GM21619 (cell line): ENCODE data around the gene PRDM5.

ENCODE experiments used
- ATAC-seq: cut with Tn5 transposase; IDR thresholded peaks from one replicate; pipeline ENCODE4 v1.9.1; 2021; ENCODE audit not compliant: unreplicated experiment

Gene PRDM5

GRCh38 chr4:120857312-120857711 is 65.2 kb downstream of the PRDM5 start:
- no peak for ATAC-seq

- ATAC-seq = no peak
Observed at GRCh38 chr4:120856294-120856693, 66.2 kb downstream of the PRDM5 start.

DNA sequence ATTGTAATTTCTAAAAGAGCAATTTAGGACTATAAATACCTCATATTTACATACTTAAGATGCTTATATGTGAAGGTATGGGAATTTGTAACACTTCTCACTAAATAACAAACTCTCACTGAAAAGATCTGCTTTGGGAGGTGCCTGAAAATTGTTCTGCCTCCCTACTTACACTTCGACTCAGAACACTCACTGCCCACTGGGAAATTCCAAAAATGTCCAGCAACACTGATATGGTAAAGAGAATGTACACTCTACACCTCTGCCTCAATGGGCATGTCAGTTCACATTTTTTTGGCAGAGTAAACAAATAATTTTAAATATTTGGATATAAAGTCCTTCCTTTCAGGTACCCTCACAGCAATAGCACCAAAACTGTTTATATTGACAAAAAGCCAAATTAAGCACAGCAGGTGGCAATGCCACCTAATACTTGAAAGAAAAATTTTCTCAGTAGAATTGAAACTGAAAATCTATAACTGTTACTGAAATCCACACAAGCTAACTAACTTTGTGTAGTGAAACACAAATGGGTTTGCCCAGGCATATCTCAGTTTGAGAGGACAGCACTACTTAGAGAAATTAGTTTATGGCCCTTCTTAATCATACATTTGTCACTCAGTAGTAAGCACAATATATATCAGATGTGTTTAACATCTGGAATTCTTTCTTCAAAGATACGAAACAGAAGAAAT is 67.1 kb downstream of the PRDM5 start:
- peak; percentile 93 for ATAC-seq

- no peak for ATAC-seq
Observed at GRCh38 chr4:120853161-120853935, 69.2 kb downstream of the PRDM5 start.

DNA sequence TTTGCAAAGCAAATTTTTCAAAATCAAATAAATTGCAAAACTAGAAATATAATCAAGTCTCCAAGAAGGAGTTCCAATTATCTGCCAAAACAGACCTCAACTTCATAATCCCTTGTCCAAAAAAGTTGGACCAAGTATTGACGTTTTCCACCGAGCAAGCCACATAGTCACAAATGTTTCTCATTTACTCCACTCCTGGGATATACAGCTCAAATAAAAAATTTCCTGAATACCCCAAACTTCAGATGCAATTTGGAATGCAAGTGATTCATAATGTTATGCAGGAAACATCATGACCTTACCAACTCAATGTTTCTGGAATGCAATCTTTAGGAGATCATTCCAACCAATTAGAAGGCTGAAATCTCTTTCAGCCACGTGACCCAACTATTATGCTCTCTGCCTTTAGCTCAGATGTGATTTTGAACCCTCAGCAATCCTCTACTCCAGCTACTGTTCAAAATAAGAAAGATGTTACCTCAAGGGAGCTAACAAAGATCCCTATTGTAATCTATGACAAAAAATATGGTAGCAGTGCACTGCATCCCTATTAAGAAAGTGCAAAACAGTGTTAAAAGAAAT is 72.4 kb downstream of the PRDM5 start:
- ATAC-seq = no peak

DNA sequence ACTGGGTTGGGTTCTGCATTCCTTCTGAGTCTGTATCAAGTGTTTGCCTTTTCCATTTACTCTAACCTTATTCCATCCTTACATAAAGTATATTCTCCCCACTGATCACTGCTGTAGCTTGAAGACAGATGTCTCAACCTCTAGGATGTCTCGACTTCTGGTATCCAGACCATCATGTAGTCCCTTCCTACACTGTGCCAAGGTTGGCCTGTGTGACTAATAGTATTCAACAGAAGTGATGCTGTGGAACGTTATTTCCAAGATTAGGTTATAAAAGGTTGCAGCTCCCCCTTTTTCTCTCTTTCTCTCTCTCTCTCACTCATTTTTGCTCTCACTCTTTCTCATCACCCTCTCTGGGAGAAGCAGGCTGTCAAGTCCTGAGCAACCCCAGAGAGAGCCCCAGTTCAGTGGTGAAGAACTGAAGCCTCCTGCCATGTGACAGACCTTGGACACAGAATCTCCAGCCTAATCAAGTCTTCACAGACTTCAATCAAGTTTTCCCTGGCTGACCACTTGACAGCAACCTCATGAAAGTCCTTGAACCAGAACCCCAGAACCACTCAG is 75.4 kb downstream of the PRDM5 start:
- ATAC-seq = no peak

- peak; percentile 84 for ATAC-seq
Observed at GRCh38 chr4:120844528-120844921, 78.0 kb downstream of the PRDM5 start.

GRCh38 chr4:120843849-120844527 is 78.5 kb downstream of the PRDM5 start:
- ATAC-seq = no peak

- ATAC-seq = no peak
Observed at GRCh38 chr4:120842031-120842430, 80.5 kb downstream of the PRDM5 start.

DNA sequence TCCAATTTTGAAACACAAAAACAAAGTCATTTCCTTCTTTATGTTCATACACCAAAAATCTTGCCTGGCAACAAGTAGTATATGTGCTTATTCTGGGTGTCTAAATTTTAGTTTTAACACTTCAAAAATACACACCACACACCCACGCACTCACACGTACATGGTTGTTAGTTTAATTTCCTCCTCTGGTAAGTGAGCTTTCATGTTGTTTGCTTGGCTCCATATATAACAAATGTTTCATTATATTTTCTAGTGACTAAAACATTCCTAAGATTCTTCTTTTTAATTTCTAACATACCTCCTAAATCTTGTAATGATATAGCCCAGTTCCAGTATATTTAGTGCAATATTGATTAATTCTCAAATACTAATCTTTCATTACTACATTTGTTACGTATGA is 80.9 kb downstream of the PRDM5 start:
- ATAC-seq = no peak

GRCh38 chr4:120839974-120840751 is 82.4 kb downstream of the PRDM5 start:
- ATAC-seq = no peak

DNA sequence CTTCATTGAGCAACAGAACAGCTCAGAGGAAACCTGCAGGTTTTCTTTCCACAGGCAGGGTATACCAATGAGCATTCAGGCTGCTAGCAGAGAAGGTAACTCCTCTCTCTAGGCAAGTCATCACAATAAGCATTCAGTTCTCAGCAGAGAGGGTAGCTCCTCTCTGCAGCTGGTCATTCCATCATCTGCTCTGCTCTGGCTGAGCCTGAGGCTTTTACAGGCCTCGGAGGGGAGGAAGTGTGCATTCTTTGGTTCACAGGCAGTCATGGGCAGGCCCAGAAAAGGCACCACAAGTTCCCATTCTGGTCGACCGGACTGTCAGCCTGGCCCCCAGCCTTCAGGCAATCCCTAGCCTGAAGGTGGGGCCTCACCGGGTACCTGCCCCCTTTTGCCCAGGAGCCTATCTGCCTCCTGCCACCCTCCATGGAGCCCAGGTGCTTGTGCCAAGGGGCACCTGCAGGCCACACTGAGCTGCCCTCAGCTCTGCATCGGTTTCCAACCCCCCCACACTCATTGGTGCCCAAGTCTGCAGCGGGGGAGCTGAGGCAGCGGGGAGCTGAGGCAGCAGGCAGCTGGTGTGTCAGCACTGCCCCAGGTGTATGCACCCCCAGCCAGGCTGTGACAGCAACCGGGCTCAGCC is 83.1 kb downstream of the PRDM5 start:
- no peak for ATAC-seq

DNA sequence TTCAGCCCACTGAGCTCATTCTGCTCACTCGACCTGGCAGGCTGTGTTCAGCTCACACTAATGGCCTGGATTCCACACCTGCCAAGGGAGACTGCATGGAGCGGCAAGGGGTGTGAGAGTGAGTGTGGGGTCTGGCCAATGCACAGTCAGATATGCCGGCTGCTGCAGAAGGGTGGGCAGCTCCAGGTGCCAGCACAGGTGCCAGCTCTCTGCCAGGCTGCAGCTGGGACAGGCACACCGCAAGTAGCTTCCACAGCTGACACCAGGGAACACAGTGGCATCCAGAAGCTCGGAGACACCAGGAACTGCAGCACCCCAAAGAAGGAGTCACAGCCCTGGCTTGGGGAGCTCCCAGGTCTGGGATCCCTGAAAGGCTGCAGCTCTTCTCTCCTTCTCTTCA is 83.7 kb downstream of the PRDM5 start:
- ATAC-seq = no peak

- ATAC-seq = no peak
Observed at GRCh38 chr4:120837656-120838055, 84.9 kb downstream of the PRDM5 start.

DNA sequence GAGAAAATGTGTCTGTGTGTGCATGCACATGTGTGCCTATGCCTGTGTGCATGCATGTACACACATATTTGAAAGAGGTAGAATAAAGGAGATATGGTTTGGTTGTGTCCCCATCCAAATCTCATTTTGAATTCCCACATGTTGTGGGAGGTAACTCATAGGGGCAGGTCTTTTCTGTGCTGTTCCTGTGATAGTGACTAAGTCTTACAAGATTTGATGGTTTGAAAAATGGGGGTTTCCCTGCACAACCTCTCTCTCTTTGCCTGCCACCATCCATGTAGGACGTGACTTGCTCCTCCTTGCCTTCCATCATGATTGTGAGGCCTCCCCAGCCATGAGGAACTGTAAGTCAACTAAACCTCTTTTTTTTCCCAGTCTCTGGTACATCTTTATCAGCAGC is 87.2 kb downstream of the PRDM5 start:
- no peak for ATAC-seq

DNA sequence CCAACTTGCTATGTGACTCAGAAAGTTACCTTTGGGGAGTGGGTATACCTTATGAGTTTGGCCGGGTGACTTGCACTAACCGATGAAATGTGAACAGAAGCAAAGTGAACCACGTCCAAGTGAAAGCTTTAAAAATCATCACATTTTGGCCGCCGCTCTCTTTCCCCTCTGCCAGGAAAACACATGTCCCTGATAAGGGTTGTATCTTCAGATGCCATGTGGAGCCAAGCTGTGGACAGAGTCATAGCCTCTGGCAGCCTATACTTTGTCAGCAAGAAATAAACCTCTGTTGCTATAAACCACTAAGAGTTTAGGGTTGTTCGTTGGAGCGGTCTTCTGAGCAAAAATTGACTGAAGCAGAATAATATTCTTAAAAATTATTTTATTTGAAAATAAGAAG is 92.3 kb downstream of the PRDM5 start:
- no peak for ATAC-seq

GRCh38 chr4:120829113-120829831 is 93.3 kb downstream of the PRDM5 start:
- ATAC-seq = no peak

DNA sequence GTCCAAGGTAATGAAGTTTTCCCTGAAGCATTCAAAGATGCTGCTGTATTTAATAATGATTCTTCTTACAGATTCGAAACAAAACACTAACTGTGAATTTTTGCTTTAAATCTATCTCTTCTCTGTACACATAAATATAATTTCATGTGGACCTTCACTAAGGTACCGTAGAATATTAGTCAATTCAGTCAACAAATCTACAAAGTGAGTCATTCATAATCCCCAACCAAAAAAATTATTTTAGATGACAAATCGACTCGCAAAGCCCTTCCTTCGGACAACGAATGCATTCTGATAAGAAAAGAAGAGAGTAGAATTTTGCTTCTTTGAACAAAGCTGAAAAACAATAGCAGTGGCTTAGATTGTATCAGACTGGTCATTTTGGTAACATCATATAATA is 95.7 kb downstream of the PRDM5 start:
- ATAC-seq = no peak

GRCh38 chr4:120826449-120826848 is 96.1 kb downstream of the PRDM5 start:
- no peak for ATAC-seq
